Muscle of leg (tissue), 11 donors: Measurements from ENCODE around the gene CIRBP. TPM values are rescaled to one million over a fixed set of nuclear protein-coding genes. Genes with fewer than 3 reads are reported as not detected.

ENCODE experiments used
- DNase-seq: peaks from one replicate; pipeline ENCODE4 v3.0.0; 2013
- H3K27ac ChIP-seq: one replicate; pipeline ENCODE4 v1.5.1; 2013; ENCODE audit warnings: mild to moderate bottlenecking, low read length, control low read depth
- H3K27me3 ChIP-seq: one replicate; pipeline ENCODE4 v1.6.1; 2013; ENCODE audit warnings: low read length; ENCODE audit not compliant: control insufficient read depth, insufficient read depth
- H3K36me3 ChIP-seq: one replicate; pipeline ENCODE4 v1.6.1; 2013; ENCODE audit warnings: low read length; ENCODE audit not compliant: control insufficient read depth, insufficient read depth
- H3K4me1 ChIP-seq: one replicate; pipeline ENCODE4 v1.6.1; 2013; ENCODE audit warnings: low read length; ENCODE audit not compliant: control insufficient read depth, insufficient read depth
- H3K4me3 ChIP-seq: one replicate; pipeline ENCODE4 v1.5.1; 2013; ENCODE audit warnings: low read length, control low read depth
- H3K9me3 ChIP-seq: replicated peaks from 2 replicates; pipeline ENCODE4 v1.6.1; 2013; ENCODE audit warnings: low read depth, low read length; ENCODE audit not compliant: control insufficient read depth
- WGBS: methylation state at CpG from one replicate; pipeline ENCODE4 v1.1.5; 2013; ENCODE audit warnings: missing lambda C conversion rate; ENCODE audit not compliant: insufficient coverage; 5-methylcytosine and 5-hydroxymethylcytosine counted together
- polyA plus RNA-seq, 8 donors: library from polyadenylated mRNA; unstranded; fragments of 120-200 nt; gene quantifications; one replicate each; pipeline versions ENCODE4 v1.2.1 to v1.2.3, GENCODE V29; 2013; ENCODE audit warnings: inconsistent platforms in 1 of 8, low replicate concordance in 1 of 8; ENCODE audit not compliant: insufficient read length in 8 of 8, insufficient read depth in 1 of 8
- total RNA-seq: library from RNA; stranded (reverse); fragments of 120-200 nt; gene quantifications from one replicate; pipeline ENCODE4 v1.2.4, GENCODE V29; 2013

CIRBP gene
- total and polyA plus RNA-seq, 9 donors, result 402 to 613 (median 547) TPM

- H3K4me3 ChIP-seq, result peak overlapping the region; percentile 1
- peak overlapping the region; percentile 82 for H3K27ac ChIP-seq
- peaks cover 27% of the 10 kb centered on the region for H3K36me3 ChIP-seq
- peaks cover 5% of the 10 kb centered on the region for H3K27me3 ChIP-seq
- peaks cover 79% of the 10 kb centered on the region for H3K4me1 ChIP-seq
- peak; percentile 53 for DNase-seq
- H3K9me3 ChIP-seq, result no peaks in the 10 kb centered on the region
- 24% methylated on average over 20 of the region's 35 CpGs for WGBS
Observed at GRCh38 chr19:1267477-1268225, 1.5 kb upstream of the CIRBP start.

GRCh38 chr19:1268226-1269064, 687 bp upstream of the CIRBP start:
- Histone ChIP-seq H3K27ac (peak overlapping the region; percentile 82), H3K9me3 (no peaks in the 10 kb centered on the region), H3K4me3 (no peak overlapping the region), H3K4me1 (peaks cover 80% of the 10 kb centered on the region), H3K27me3 (peaks cover 5% of the 10 kb centered on the region), H3K36me3 (peaks cover 35% of the 10 kb centered on the region)
- peak; percentile 46 for DNase-seq
- WGBS, result 46% methylated on average over 37 of the region's 40 CpGs

DNA sequence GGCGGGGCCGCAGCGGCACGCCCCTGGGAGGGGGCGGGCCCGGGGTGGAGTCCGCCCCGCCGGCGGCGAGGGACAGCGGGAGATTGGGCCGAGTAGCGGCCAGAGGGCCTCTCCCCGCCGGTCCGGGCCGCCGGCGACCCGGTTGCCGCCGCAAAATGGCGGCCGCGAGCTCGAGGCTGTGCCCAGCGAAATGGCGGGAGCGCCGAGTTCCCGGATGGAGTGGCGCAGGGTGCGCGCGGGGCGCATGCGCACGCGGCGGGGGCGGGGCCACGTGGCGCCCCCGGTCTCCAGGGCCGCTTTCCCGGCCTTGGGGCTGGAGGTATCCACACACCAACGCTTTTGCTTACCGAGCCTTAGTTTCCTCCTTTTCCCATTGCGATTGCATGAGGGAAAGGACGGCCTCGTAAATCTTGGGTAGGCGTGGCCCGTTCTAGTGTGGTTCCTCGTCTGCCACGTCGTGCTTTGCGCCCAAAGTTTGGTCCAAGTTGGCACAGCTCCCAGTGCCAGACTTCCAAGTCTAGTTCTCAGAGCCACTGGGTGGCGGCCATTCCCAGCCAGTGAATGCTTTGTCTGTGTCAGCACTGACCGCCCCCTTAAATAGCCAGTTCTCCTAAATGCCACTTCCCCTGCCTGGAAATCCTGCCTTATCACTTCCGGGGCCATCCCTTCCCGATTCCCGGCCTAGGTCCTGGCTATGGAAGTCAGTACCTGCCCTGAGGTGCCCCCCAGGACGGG, 513 bp downstream of the CIRBP start:
- H3K9me3 ChIP-seq, result no peaks in the 10 kb centered on the region
- H3K27me3 ChIP-seq, result peaks cover 5% of the 10 kb centered on the region
- H3K4me1 ChIP-seq, result peaks cover 87% of the 10 kb centered on the region
- under 1% methylated on average over 61 of the region's 64 CpGs for WGBS
- peaks cover 47% of the 10 kb centered on the region for H3K36me3 ChIP-seq
- H3K4me3 ChIP-seq, result peak overlapping the region; percentile 95
- peak overlapping the region; percentile 99 for H3K27ac ChIP-seq
- peak; percentile 94 for DNase-seq

DNA sequence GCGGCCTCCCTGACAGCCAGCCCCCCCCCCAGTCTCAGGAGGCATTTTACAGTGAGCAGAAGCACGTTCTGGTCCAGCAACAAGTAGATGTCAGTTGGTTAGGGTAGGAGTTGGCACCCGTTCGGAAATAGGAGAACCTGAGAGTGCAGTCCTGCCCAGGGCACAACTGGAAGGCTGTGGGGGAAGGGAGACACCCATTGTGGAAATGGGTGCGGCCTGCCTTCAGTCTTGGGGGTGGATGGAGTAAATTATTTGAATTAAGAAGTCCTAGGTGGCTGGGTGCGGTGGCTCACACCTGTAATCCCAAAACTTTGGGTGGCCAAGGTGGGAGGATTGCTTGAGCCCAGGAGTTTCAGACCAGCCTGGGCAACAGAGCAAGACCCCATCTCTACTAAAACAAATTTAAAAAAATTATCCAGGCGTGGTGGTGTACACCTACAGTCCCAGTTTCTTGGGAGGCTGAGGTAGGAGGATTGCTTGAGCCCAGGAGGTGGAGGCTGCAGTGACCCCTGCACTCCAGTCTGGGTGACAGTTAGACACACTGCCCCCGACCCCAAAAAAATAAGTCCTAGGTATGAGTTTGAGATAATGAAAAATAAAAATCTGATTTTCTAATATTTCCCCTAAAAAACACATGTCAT, 1.2 kb downstream of the CIRBP start:
- peak overlapping the region; percentile 99 for H3K27ac ChIP-seq
- 20% methylated on average over 3 of the region's 8 CpGs for WGBS
- H3K9me3 ChIP-seq, result no peaks in the 10 kb centered on the region
- peaks cover 52% of the 10 kb centered on the region for H3K36me3 ChIP-seq
- H3K27me3 ChIP-seq, result peaks cover 5% of the 10 kb centered on the region
- H3K4me3 ChIP-seq, result peak overlapping the region; percentile 95
- H3K4me1 ChIP-seq, result peaks cover 86% of the 10 kb centered on the region
- DNase-seq, result peak; percentile 70

DNA sequence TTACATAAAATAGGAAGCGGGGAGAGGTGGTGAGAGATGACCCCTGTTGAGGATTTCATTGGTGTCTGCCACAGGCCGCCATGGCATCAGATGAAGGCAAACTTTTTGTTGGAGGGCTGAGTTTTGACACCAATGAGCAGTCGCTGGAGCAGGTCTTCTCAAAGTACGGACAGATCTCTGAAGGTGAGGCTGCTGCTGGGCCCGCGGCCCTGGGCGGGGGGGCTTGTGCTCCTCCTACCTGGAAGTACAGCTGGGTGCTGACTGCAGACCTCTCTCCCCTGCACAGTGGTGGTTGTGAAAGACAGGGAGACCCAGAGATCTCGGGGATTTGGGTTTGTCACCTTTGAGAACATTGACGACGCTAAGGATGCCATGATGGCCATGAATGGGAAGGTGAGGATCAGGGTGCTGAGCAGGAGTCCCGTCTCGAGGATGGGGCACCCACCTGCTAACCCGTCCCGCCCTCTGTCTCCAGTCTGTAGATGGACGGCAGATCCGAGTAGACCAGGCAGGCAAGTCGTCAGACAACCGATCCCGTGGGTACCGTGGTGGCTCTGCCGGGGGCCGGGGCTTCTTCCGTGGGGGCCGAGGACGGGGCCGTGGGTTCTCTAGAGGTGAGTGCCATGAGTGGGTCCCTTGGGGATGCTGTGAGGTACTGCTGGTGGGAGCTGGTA, 1.9 kb downstream of the CIRBP start:
- WGBS, result 66% methylated on average over 17 of the region's 26 CpGs
- H3K27ac ChIP-seq, result peak overlapping the region; percentile 55
- no peaks in the 10 kb centered on the region for H3K9me3 ChIP-seq
- H3K4me1 ChIP-seq, result peaks cover 81% of the 10 kb centered on the region
- peak; percentile 33 for DNase-seq
- peaks cover 5% of the 10 kb centered on the region for H3K27me3 ChIP-seq
- peak overlapping the region; percentile 3 for H3K4me3 ChIP-seq
- H3K36me3 ChIP-seq, result peaks cover 52% of the 10 kb centered on the region

- WGBS, result 79% methylated on average over 32 of the region's 37 CpGs
- Histone ChIP-seq H3K4me1 (peaks cover 82% of the 10 kb centered on the region), H3K4me3 (no peak overlapping the region), H3K27me3 (peaks cover 5% of the 10 kb centered on the region), H3K36me3 (peaks cover 56% of the 10 kb centered on the region), H3K9me3 (no peaks in the 10 kb centered on the region), H3K27ac (no peak overlapping the region)
- DNase-seq, result peak; percentile 16
Observed at GRCh38 chr19:1271528-1272422, 2.6 kb downstream of the CIRBP start.

DNA sequence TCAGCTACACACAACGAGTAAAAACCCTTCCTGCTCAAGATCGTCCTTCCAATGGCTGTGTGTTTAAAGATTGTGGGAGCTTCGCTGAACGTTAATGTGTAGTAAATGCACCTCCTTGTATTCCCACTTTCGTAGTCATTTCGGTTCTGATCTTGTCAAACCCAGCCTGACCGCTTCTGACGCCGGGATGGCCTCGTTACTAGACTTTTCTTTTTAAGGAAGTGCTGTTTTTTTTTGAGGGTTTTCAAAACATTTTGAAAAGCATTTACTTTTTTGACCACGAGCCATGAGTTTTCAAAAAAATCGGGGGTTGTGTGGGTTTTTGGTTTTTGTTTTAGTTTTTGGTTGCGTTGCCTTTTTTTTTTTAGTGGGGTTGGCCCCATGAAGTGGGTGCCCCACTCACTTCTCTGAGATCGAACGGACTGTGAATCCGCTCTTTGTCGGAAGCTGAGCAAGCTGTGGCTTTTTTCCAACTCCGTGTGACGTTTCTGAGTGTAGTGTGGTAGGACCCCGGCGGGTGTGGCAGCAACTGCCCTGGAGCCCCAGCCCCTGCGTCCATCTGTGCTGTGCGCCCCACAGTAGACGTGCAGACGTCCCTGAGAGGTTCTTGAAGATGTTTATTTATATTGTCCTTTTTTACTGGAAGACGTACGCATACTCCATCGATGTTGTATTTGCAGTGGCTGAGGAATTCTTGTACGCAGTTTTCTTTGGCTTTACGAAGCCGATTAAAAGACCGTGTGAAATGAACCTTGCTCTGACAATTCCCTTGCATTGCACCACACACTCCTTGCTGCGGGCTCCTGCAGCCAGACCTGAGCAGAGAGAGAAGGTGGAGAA, 3.5 kb downstream of the CIRBP start:
- no peak overlapping the region for H3K27ac ChIP-seq
- no peak for DNase-seq
- H3K4me1 ChIP-seq, result peaks cover 76% of the 10 kb centered on the region
- 77% methylated on average over 14 of the region's 33 CpGs for WGBS
- H3K27me3 ChIP-seq, result peaks cover 2% of the 10 kb centered on the region
- H3K36me3 ChIP-seq, result peaks cover 63% of the 10 kb centered on the region
- no peak overlapping the region for H3K4me3 ChIP-seq
- no peaks in the 10 kb centered on the region for H3K9me3 ChIP-seq

DNA sequence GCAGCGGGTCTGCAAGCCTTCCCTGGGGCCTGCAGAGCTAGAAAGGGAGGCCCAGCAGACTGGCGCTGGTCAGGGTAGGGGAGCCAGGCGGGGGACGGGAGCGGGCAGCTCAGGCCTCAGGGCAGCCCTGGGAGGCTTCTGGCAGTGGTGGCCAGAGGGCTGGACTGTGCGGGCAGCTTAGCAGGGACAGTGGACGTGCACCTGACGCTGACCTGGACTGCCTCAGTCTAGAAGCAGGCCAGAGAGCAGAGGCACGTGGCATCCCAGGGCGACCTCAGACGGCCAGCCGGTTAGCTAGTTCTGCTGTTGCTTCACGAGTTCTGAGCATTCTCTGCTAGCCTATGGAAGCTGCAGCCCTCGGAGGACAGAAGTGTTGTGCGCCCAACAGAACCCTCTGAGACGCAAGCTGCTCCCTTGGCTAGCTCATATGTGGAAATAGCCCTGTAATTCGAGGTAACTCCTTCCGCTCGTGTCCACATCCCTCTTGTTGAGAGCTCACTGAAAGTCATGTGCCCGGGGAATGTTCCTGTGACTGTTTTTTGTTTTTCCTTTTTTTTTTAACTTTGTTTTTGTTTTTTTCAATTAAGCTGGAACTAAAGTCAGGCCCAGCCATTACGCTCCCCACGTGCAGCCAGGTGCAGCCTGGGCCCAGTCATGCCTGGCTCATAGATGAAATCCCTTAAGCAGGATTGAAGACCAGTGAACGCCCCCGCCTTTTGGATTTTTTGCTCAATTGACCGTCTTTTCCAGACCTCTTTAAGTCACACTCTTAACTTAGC, 4.3 kb downstream of the CIRBP start:
- H3K27me3 ChIP-seq, result no peaks in the 10 kb centered on the region
- WGBS, result 68% methylated on average over 21 of the region's 25 CpGs
- no peaks in the 10 kb centered on the region for H3K9me3 ChIP-seq
- H3K27ac ChIP-seq, result peak overlapping the region; percentile 51
- peak; percentile 46 for DNase-seq
- H3K36me3 ChIP-seq, result peaks cover 69% of the 10 kb centered on the region
- no peak overlapping the region for H3K4me3 ChIP-seq
- peaks cover 68% of the 10 kb centered on the region for H3K4me1 ChIP-seq
